Fibroblast of mammary gland (primary cell): Measurements from ENCODE around the gene TRIM68.

Source experiments
- DNase-seq: peaks from one replicate; pipeline ENCODE4 v3.0.0-alpha.2; 2010; ENCODE audit warnings: low read depth
- H3K4me3 ChIP-seq: 2 replicates; pipeline ENCODE4 v1.5.1; 2011; ENCODE audit warnings: low read depth, mild to moderate bottlenecking, low read length, moderate library complexity; ENCODE audit not compliant: control insufficient read depth
- CTCF ChIP-seq: conservative IDR thresholded peaks from 2 replicates; pipeline ENCODE4 v1.5.1; 2011; ENCODE audit warnings: low read depth, low read length, inconsistent platforms; ENCODE audit not compliant: control insufficient read depth, insufficient read depth

Gene TRIM68

GRCh38 chr11:4606231-4607015 lies 1.6 kb downstream of the TRIM68 start:
- DNase-seq: peak; percentile 43
- no peak for TF ChIP-seq CTCF
- no peak overlapping the region for H3K4me3 ChIP-seq

GRCh38 chr11:4605057-4605456 lies 3.0 kb downstream of the TRIM68 start:
- no peak for TF ChIP-seq CTCF
- no peak for DNase-seq
- no peak overlapping the region for H3K4me3 ChIP-seq

- no peak for TF ChIP-seq CTCF
These were observed 14.3 kb downstream of the TRIM68 start, which contains the start of gene OR52I1 for GRCh38 chr11:4593739-4594138. OR52I1 (plus strand) TSS chr11:4594039; CDS start chr11:4594039, 0 bp downstream.

GRCh38 chr11:4589017-4589416 lies 19.0 kb downstream of the TRIM68 start:
- H3K4me3 ChIP-seq: no peak overlapping the region
- no peak for DNase-seq
- no peak for TF ChIP-seq CTCF

More at GRCh38 chr11:4593739-4594138, 14.3 kb downstream of the TRIM68 start, which contains the start of gene OR52I1:
- no peak within 1 kb of the TSS for H3K4me3 ChIP-seq
- no peak for DNase-seq

- no peak within 1 kb of the TSS for H3K4me3 ChIP-seq
- DNase-seq: no peak
- TF ChIP-seq CTCF: no peak
These were observed 26.6 kb downstream of the TRIM68 start, which contains the start of gene OR52I2 for GRCh38 chr11:4581443-4581842. OR52I2 (plus strand) TSS chr11:4581743.

- no peak for DNase-seq
- TF ChIP-seq CTCF: no peak
These were observed 27.9 kb downstream of the TRIM68 start for GRCh38 chr11:4580124-4580523.

More at GRCh38 chr11:4580124-4580523, 27.9 kb downstream of the TRIM68 start:
- H3K4me3 ChIP-seq: no peak overlapping the region
